AG09309 (cell line): ENCODE data around the gene PCDHA2.
"Not testable (repeated sequence)": the region's sequence is repeated elsewhere in the genome, so short reads cannot be mapped to it uniquely, and the experiment has no call there.

ENCODE experiments used
- DNase-seq: peaks from one replicate; pipeline ENCODE4 v3.0.0-alpha.2; 2010; ENCODE audit warnings: low read depth
- H3K4me3 ChIP-seq: 2 replicates; pipeline ENCODE4 v1.5.1; 2011; ENCODE audit warnings: mild to moderate bottlenecking, low read depth, low read length, moderate library complexity; ENCODE audit not compliant: control insufficient read depth
- CTCF ChIP-seq: IDR thresholded peaks from 2 replicates; pipeline ENCODE4 v1.5.1; 2011; ENCODE audit warnings: mild to moderate bottlenecking, low read depth, low read length, inconsistent platforms; ENCODE audit not compliant: insufficient read depth, control insufficient read depth; ENCODE audit errors: missing control alignments

Gene PCDHA2

GRCh38 chr5:140827704-140828361 lies 33.2 kb downstream of the PCDHA2 start, which contains the start of gene PCDHA6:
Gene PCDHA6, plus strand, starts transcription at chr5:140827960. Its CDS starts 132 bp downstream, at chr5:140828092.
- peak; percentile 49 for TF ChIP-seq CTCF
- DNase-seq: no peak
- H3K4me3 ChIP-seq: peak within 1 kb of the TSS; percentile 41

- H3K4me3 ChIP-seq: peak overlapping the region; percentile 41
- no peak for DNase-seq
- peak; percentile 32 for TF ChIP-seq CTCF
Observed at GRCh38 chr5:140828362-140828737, 33.7 kb downstream of the PCDHA2 start.

GRCh38 chr5:140829511-140830501 lies 35.2 kb downstream of the PCDHA2 start:
- DNase-seq, H3K4me3 ChIP-seq: not testable (repeated sequence)

GRCh38 chr5:140833993-140834392 lies 39.3 kb downstream of the PCDHA2 start, which contains the start of gene PCDHA7:
Gene PCDHA7, plus strand, starts transcription at chr5:140834269. Its CDS starts 115 bp downstream, at chr5:140834384.
- H3K4me3 ChIP-seq: peak within 1 kb of the TSS; percentile 24
- no peak for TF ChIP-seq CTCF
- DNase-seq: no peak

GRCh38 chr5:140834439-140835008 lies 39.9 kb downstream of the PCDHA2 start:
- peak overlapping the region; percentile 24 for H3K4me3 ChIP-seq
- not testable (repeated sequence) for DNase-seq

GRCh38 chr5:140835622-140836510 lies 41.2 kb downstream of the PCDHA2 start:
- no peak for TF ChIP-seq CTCF
- DNase-seq: no peak
- H3K4me3 ChIP-seq: no peak overlapping the region
